Gastrocnemius medialis (tissue), 4 donors: ENCODE measurements around the gene CEBPA. TPM values are rescaled to one million over a fixed set of nuclear protein-coding genes. Genes with fewer than 3 reads are reported as not detected.

Experiments used
- ATAC-seq, 2 donors: fragments of 150-250 bp; one replicate each; pipeline ENCODE4 v1.9.1; 2016
- DNase-seq, 2 donors: peaks; one replicate each; pipeline ENCODE4 v3.0.0-alpha.2; 2019
- H3K27ac ChIP-seq, 4 donors: fragments of 200-600 bp; sonication (generic); 1 replicate in 1 of 4; 2 replicates in 3 of 4; pipeline ENCODE4 v1.5.1; 2016 to 2018; ENCODE audit warnings: mild to moderate bottlenecking in 2 of 4, moderate library complexity in 1 of 4
- H3K27me3 ChIP-seq, 3 donors: fragments of 200-600 bp; sonication (generic) in 2 of 3; 1 replicate in 1 of 3; 2 replicates in 2 of 3; pipeline versions ENCODE4 v1.5.1 to v1.6.0; 2016 to 2019; ENCODE audit warnings: mild to moderate bottlenecking in 1 of 3, moderate library complexity in 1 of 3
- H3K36me3 ChIP-seq, 2 donors: fragments of 200-600 bp; sonication (generic) in 1 of 2; one replicate each; pipeline ENCODE4 v1.5.1; 2017 to 2018
- H3K4me1 ChIP-seq, 2 donors: fragments of 200-600 bp; sonication (generic) in 1 of 2; one replicate each; pipeline ENCODE4 v1.5.1; 2016 to 2017; ENCODE audit warnings: mild to moderate bottlenecking in 2 of 2
- H3K4me3 ChIP-seq, 4 donors: fragments of 200-600 bp; sonication (generic) in 3 of 4; 1 replicate in 1 of 4; 2 replicates in 3 of 4; pipeline ENCODE4 v1.5.1; 2016 to 2019; ENCODE audit warnings: mild to moderate bottlenecking in 2 of 4
- H3K9me3 ChIP-seq, 3 donors: fragments of 200-600 bp; sonication (generic) in 2 of 3; 1 replicate in 1 of 3; 2 replicates in 2 of 3; pipeline ENCODE4 v1.5.1; 2016 to 2019
- POLR2A ChIP-seq, 2 donors: fragments of 450-650 bp; IDR thresholded peaks; one replicate each; pipeline ENCODE4 v1.6.1; 2017; ENCODE audit warnings: antibody characterized with exemption in 2 of 2, mild to moderate bottlenecking in 2 of 2, moderate library complexity in 2 of 2
- in situ Hi-C, 4 donors: fragments of 200-750 bp; cut with MboI; loops; one replicate each; pipeline versions ENCODE4 v1.15.0 to v1.8.0; 2017; ENCODE audit warnings: low sequenced_read_pairs in 4 of 4
- intact Hi-C: fragments of 100-400 bp; cut with DNase I; formaldehyde crosslinking; loops from one replicate; pipeline ENCODE4 v1.15.1; 2023; ENCODE audit warnings: low total_unique reads
- total RNA-seq, 4 donors: library from RNA; depleted of rRNA; stranded (reverse); fragments of >200 nt; gene quantifications; one replicate each; pipeline versions ENCODE4 v1.1.0 to v1.2.3, GENCODE V29; 2016
- TF ChIP-seq, protein P1 (sequence below), 5 experiments: fragments of 450-650 bp in 3 of 5; fragments of 200-600 bp in 2 of 5; sonication (generic) in 2 of 5; IDR thresholded peaks in 4 of 5; conservative IDR thresholded peaks in 1 of 5; 1 replicate in 4 of 5; 2 replicates in 1 of 5; pipeline ENCODE4 v1.5.1; 2016 to 2019; ENCODE audit warnings: antibody characterized with exemption in 5 of 5, mild to moderate bottlenecking in 3 of 5, moderate library complexity in 3 of 5

The CEBPA gene
- total RNA-seq, 4 donors from 2014 or later, result 11.9 to 29.9 (median 25.5) TPM

DNA sequence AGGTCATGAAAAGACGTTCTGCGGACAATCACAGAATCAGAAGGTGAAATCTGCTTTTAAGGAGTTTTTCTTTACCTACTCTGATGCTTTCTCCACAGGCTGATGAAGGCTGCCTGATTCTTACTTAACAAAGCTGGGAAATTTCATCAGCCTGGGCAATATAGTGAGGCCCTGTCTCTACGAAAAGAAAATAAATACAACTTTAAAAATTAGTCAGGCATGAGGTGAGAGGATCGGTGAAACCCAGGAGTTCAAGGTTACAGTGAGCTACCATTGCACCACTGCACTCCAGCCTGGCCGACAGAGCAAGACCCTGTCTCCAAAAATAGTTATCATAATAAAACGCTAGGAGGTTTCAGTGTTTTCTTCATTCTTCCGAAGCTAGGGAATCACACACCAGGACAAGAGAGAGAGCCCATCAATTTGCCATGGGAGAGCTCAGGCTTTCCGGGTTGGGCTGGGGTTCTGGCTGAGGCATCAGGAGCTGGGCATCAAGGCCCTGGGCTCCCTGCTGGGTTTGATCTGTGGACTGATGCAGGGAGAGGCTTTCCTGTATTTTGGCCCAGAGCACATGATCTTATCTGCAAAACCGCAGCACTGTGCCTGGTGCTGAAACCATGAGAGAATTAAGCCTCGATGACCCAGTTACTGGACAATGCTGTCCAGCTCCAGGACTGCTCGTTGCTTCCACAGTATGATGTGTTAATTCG is 46.1 kb upstream of the CEBPA start:
- intact Hi-C loops, result no loop called here
- in situ Hi-C loops, result no loop called here
- H3K36me3 ChIP-seq, result no peaks in the 10 kb centered on the region

GRCh38 chr19:33347300-33347699 is 45.0 kb upstream of the CEBPA start:
- ATAC-seq (no peak), DNase-seq (no peak)
- Histone ChIP-seq H3K36me3 (no peaks in the 10 kb centered on the region), H3K9me3 (no peaks in the 10 kb centered on the region), H3K4me1 (no peaks in the 10 kb centered on the region), H3K4me3 (no peak overlapping the region), H3K27ac (no peak overlapping the region), H3K27me3 (peaks cover 0 to 4% (median 0%) of the 10 kb centered on the region in 3 donors)
- TF ChIP-seq, protein P1, sequence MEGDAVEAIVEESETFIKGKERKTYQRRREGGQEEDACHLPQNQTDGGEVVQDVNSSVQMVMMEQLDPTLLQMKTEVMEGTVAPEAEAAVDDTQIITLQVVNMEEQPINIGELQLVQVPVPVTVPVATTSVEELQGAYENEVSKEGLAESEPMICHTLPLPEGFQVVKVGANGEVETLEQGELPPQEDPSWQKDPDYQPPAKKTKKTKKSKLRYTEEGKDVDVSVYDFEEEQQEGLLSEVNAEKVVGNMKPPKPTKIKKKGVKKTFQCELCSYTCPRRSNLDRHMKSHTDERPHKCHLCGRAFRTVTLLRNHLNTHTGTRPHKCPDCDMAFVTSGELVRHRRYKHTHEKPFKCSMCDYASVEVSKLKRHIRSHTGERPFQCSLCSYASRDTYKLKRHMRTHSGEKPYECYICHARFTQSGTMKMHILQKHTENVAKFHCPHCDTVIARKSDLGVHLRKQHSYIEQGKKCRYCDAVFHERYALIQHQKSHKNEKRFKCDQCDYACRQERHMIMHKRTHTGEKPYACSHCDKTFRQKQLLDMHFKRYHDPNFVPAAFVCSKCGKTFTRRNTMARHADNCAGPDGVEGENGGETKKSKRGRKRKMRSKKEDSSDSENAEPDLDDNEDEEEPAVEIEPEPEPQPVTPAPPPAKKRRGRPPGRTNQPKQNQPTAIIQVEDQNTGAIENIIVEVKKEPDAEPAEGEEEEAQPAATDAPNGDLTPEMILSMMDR (IDR thresholded peaks at IDR 0.05 in 4 of 5, conservative IDR thresholded peaks at IDR 0.05 in 1 of 5), result no peak
- no peak for TF ChIP-seq POLR2A (IDR thresholded peaks at IDR 0.05)
- in situ Hi-C loops (no loop called here), intact Hi-C loops (no loop called here)

More for the DNA sequence above, 46.1 kb upstream of the CEBPA start:
- no peak for ATAC-seq
- no peaks in the 10 kb centered on the region for H3K4me1 ChIP-seq
- peaks cover 0 to 4% (median 0%) of the 10 kb centered on the region in 3 donors for H3K27me3 ChIP-seq
- DNase-seq, result no peak
- H3K9me3 ChIP-seq, result no peaks in the 10 kb centered on the region
- no peak for TF ChIP-seq POLR2A (IDR thresholded peaks at IDR 0.05)
- TF ChIP-seq, protein P1 (IDR thresholded peaks at IDR 0.05 in 4 of 5, conservative IDR thresholded peaks at IDR 0.05 in 1 of 5), result no peak
- H3K4me3 ChIP-seq, result no peak overlapping the region
- no peak overlapping the region for H3K27ac ChIP-seq

DNA sequence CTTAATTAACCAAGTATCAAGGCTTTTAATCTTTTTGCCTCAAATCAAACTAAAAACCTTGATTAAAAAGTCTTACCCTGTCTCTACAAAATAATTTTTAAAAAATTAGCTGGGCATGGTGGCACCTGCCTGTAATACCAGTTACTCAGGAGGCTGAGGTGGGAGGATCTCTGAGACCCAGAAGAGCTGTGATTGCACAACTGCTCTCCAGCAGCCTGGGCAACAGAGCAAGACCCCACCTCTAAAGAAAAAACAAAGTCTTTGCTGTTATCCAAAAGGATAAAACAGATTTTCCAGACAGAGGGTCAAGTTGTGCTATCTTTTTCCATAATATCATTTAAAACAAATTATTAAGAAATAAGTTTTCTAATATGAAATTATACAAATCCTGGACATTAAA is 44.3 kb upstream of the CEBPA start:
- no peak overlapping the region for H3K27ac ChIP-seq
- DNase-seq, result no peak

GRCh38 chr19:33345163-33345562 is 42.8 kb upstream of the CEBPA start:
- H3K36me3 ChIP-seq, result no peaks in the 10 kb centered on the region
- in situ Hi-C loops, result no loop called here
- no peak overlapping the region for H3K4me3 ChIP-seq
- DNase-seq (no peak), ATAC-seq (no peak)
- no peaks in the 10 kb centered on the region for H3K27me3 ChIP-seq
- H3K4me1 ChIP-seq, result no peaks in the 10 kb centered on the region
- TF ChIP-seq, protein P1 (IDR thresholded peaks at IDR 0.05 in 4 of 5, conservative IDR thresholded peaks at IDR 0.05 in 1 of 5), result no peak
- no peak for TF ChIP-seq POLR2A (IDR thresholded peaks at IDR 0.05)
- no peak overlapping the region for H3K27ac ChIP-seq
- no peaks in the 10 kb centered on the region for H3K9me3 ChIP-seq
- intact Hi-C loops, result no loop called here

More for the DNA sequence above, 44.3 kb upstream of the CEBPA start:
- intact Hi-C loops, result no loop called here
- no peak overlapping the region for H3K4me3 ChIP-seq
- no peaks in the 10 kb centered on the region for H3K4me1 ChIP-seq
- TF ChIP-seq, protein P1 (IDR thresholded peaks at IDR 0.05 in 4 of 5, conservative IDR thresholded peaks at IDR 0.05 in 1 of 5), result no peak
- ATAC-seq, result no peak
- in situ Hi-C loops, result no loop called here
- H3K27me3 ChIP-seq, result peaks cover 0 to 4% (median 0%) of the 10 kb centered on the region in 3 donors
- H3K36me3 ChIP-seq, result no peaks in the 10 kb centered on the region
- H3K9me3 ChIP-seq, result no peaks in the 10 kb centered on the region

DNA sequence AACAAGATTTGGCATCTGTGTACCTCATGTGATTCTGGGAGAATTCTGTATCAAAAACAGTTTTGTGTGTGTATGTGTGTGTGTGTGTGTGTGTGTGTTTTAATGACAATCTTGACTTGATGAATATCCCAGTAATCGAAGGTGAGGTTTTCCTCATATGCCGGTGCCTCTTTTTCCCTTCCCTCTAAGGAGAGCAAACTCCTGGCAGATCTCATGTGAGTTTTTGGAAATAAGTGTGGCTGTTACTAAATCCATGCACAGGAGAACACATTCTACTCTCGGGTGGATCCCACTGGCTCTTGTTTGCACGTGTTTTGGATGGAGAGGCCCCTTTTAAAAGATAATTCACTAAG is 42.2 kb upstream of the CEBPA start:
- DNase-seq, result no peak
- H3K27me3 ChIP-seq, result no peaks in the 10 kb centered on the region
- no peaks in the 10 kb centered on the region for H3K4me1 ChIP-seq
- intact Hi-C loops (no loop called here), in situ Hi-C loops (no loop called here)
- ATAC-seq, result no peak
- no peak overlapping the region for H3K4me3 ChIP-seq
- no peaks in the 10 kb centered on the region for H3K9me3 ChIP-seq
- H3K27ac ChIP-seq, result no peak overlapping the region
- no peaks in the 10 kb centered on the region for H3K36me3 ChIP-seq
- no peak for TF ChIP-seq POLR2A (IDR thresholded peaks at IDR 0.05)
- TF ChIP-seq, protein P1 (IDR thresholded peaks at IDR 0.05 in 4 of 5, conservative IDR thresholded peaks at IDR 0.05 in 1 of 5), result no peak
